Pancreas (tissue), 10 donors: ENCODE results near the gene CDK19. TPM values are rescaled to one million over a fixed set of nuclear protein-coding genes. Genes with fewer than 3 reads are reported as not detected.

Source experiments
- ATAC-seq, 4 donors: fragments of 200-7000 bp; cut with Tn5 transposase; one replicate each; pipeline versions ENCODE4 v1.8.0 to v1.9.1; 2020; ENCODE audit warnings: mild to moderate bottlenecking in 4 of 4, moderate library complexity in 4 of 4
- DNase-seq, 6 donors: peaks; one replicate each; pipeline ENCODE4 v3.0.0-alpha.2; 2020
- FAIRE-seq: peaks from 2 replicates; lab custom pipeline; 2012; peaks lifted over from hg19 to GRCh38; lab: Jason Lieb, UNC
- H3K27ac ChIP-seq, 4 donors: fragments of 200-600 bp; sonication (generic); 1 replicate in 3 of 4; 2 replicates in 1 of 4; pipeline versions ENCODE4 v1.5.0 to v1.8.0; 2020
- H3K27me3 ChIP-seq, 4 donors: fragments of 200-600 bp; one replicate each; pipeline ENCODE4 v1.8.0; 2021
- H3K36me3 ChIP-seq, 3 donors: fragments of 200-600 bp; sonication (generic) in 1 of 3; one replicate each; pipeline versions ENCODE4 v1.5.0 to v1.8.0; 2020 to 2021
- H3K4me1 ChIP-seq, 3 donors: fragments of 200-600 bp; one replicate each; pipeline ENCODE4 v1.8.0; 2021
- H3K4me3 ChIP-seq, 4 donors: fragments of 200-600 bp; sonication (generic) in 2 of 4; one replicate each; pipeline versions ENCODE4 v1.5.0 to v1.8.0; 2020 to 2021
- H3K9me3 ChIP-seq, 4 donors: fragments of 200-600 bp; one replicate each; pipeline ENCODE4 v1.8.0; 2021
- CTCF ChIP-seq, 4 donors: fragments of 200-600 bp; sonication (generic) in 3 of 4; IDR thresholded peaks; one replicate each; pipeline versions ENCODE4 v1.5.0 to v1.8.0; 2021; ENCODE audit warnings: antibody characterized with exemption in 4 of 4
- WGBS, 2 donors: extraction: QIAGEN DNeasy Blood & Tissue Kit; methylation state at CpG; one replicate each; pipeline ENCODE4 v1.1.7; 2013; 5-methylcytosine and 5-hydroxymethylcytosine counted together
- intact Hi-C, 3 donors: fragments of 100-400 bp; cut with DNase I; formaldehyde crosslinking; loops; one replicate each; pipeline versions ENCODE4 v1.11.1 to v1.14.2; 2022
- polyA plus RNA-seq, 2 donors: library from polyadenylated mRNA; stranded (reverse); fragments of 200-250 nt; gene quantifications; one replicate each; pipeline ENCODE4 v1.2.3, GENCODE V29; 2013
- total RNA-seq, 6 donors: library from RNA; stranded (reverse); fragmentation: NEBNext Ultra II Directional in 4 of 6; extraction: Animal tissue kit (Norgen Biotek cat#: 25700) in 4 of 6; gene quantifications; one replicate each; pipeline versions ENCODE4 v1.2.1 to v1.2.4, GENCODE V29; 2021 to 2023
- donor health status: healthy with polysubstance abuse.
- donor health status: DM: no; HTN: no; CAD: no; lungs with moderate emphysema.
- donor health status: DM: no; HTN: no; CAD: no.
- donor health status: control.
- donor health status: control.
- donor health status: Bipolar disorder and iron deficiency.
- donor health status: DM: yes; HTN: yes; CAD: no.
- donor health status: DM: no; HTN: no; CAD: no.
- donor health status: DM: no; HTN: no; CAD: no.
- donor health status: DM: yes; HTN: yes; CAD: no.

Gene CDK19
- total and polyA plus RNA-seq, 8 donors = 2.4 to 14.7 (median 4.7) TPM

DNA sequence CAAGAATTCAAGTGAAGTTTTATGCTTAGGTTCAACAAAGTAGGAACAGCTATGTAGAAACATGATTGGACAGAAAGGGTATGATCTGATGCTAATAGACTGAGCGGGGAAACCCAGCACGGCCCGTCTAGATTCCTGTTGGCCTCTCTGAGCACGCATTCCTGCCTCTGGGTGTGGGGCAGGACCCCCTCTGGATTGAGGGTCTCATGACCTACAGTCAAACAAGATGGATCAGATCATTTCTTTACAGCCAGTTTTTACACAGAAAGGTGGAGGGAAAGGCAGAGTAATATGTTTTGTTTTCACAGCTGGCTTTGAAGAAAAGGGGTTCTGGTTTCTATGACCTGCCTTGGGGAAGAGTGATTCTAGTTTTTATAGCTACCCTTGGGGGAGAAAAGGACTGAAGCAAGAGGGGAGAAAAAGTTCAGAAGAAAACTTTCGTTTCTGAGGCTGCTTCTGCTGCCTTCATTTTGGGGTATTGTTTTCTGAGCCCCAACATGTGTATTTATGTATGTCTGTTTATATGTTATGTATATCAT lies 239.3 kb downstream of the CDK19 start:
- ATAC-seq (no peak), FAIRE-seq (no peak), DNase-seq (no peak)
- no peaks in the 10 kb centered on the region for H3K27me3 ChIP-seq
- intact Hi-C loops = no loop called here
- H3K36me3 ChIP-seq = no peaks in the 10 kb centered on the region
- no peak overlapping the region for H3K27ac ChIP-seq
- WGBS, 2 donors = 71 to 79% methylated on average over 5 of the region's 5 CpGs
- no peaks in the 10 kb centered on the region for H3K9me3 ChIP-seq
- no peak overlapping the region for H3K4me3 ChIP-seq
- TF ChIP-seq CTCF (IDR thresholded peaks at IDR 0.05) = no peak
- H3K4me1 ChIP-seq = no peaks in the 10 kb centered on the region

- Histone ChIP-seq H3K27ac (no peak overlapping the region), H3K36me3 (no peaks in the 10 kb centered on the region), H3K4me1 (no peaks in the 10 kb centered on the region), H3K27me3 (no peaks in the 10 kb centered on the region), H3K9me3 (no peaks in the 10 kb centered on the region), H3K4me3 (no peak overlapping the region)
- TF ChIP-seq CTCF (IDR thresholded peaks at IDR 0.05) = no peak
- DNase-seq (no peak), FAIRE-seq (no peak), ATAC-seq (no peak)
- 72 to 73% methylated on average over 3 of the region's 3 CpGs for WGBS, 2 donors
- intact Hi-C loops = no loop called here
These were observed 240.5 kb downstream of the CDK19 start for GRCh38 chr6:110574817-110575216.

DNA sequence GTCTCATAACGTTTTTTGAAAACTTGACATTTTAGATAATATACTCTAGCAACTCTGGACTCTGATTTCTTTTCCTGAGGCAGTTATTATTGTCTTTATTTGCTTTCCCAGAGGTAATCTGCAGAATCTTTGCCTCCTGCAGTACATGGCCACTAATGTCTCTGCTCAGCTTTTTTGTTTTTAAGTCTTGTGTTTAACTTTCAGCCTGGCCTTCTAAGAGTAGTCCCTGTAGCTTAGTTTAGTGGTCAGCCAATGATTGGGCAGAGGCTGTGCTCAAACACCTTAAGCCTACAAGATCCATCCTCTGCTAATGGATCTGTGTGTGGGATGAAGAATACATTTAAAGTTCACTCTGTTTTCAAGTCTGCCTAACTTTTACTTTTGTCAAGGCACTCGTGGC lies 241.7 kb downstream of the CDK19 start:
- intact Hi-C loops = no loop called here
- no peak for ATAC-seq

GRCh38 chr6:110573136-110573535 lies 242.1 kb downstream of the CDK19 start:
- no peaks in the 10 kb centered on the region for H3K36me3 ChIP-seq
- intact Hi-C loops = no loop called here
- ATAC-seq (no peak), FAIRE-seq (no peak), DNase-seq (no peak)
- no peak overlapping the region for H3K4me3 ChIP-seq
- H3K4me1 ChIP-seq = no peaks in the 10 kb centered on the region
- H3K27ac ChIP-seq = no peak overlapping the region
- H3K27me3 ChIP-seq = no peaks in the 10 kb centered on the region
- no peaks in the 10 kb centered on the region for H3K9me3 ChIP-seq
- TF ChIP-seq CTCF (IDR thresholded peaks at IDR 0.05) = no peak

More for the DNA sequence above, 241.7 kb downstream of the CDK19 start:
- H3K4me1 ChIP-seq = no peaks in the 10 kb centered on the region
- H3K4me3 ChIP-seq = no peak overlapping the region
- no peak for TF ChIP-seq CTCF (IDR thresholded peaks at IDR 0.05)
- H3K36me3 ChIP-seq = no peaks in the 10 kb centered on the region
- FAIRE-seq = no peak
- H3K27ac ChIP-seq = no peak overlapping the region
- no peak for DNase-seq
- 34 to 50% methylated on average over 2 of the region's 2 CpGs for WGBS, 2 donors
- H3K9me3 ChIP-seq = no peaks in the 10 kb centered on the region
- H3K27me3 ChIP-seq = no peaks in the 10 kb centered on the region

- peaks cover 0 to 5% (median 0%) of the 10 kb centered on the region in 3 donors for H3K4me1 ChIP-seq
- no peak for ATAC-seq
- 80% methylated on average over 7 of the region's 7 CpGs for WGBS, 2 donors
- DNase-seq = no peak
- no peaks in the 10 kb centered on the region for H3K27me3 ChIP-seq
- H3K36me3 ChIP-seq = no peaks in the 10 kb centered on the region
- no peak overlapping the region for H3K4me3 ChIP-seq
- no peak for TF ChIP-seq CTCF (IDR thresholded peaks at IDR 0.05)
- intact Hi-C loops = no loop called here
- H3K9me3 ChIP-seq = no peaks in the 10 kb centered on the region
- no peak for FAIRE-seq
- no peak overlapping the region for H3K27ac ChIP-seq
These were observed 247.1 kb downstream of the CDK19 start for GRCh38 chr6:110567957-110568696.
